ENCODE data around the gene BTBD16.

- no peak for TF ChIP-seq CTCF (IDR thresholded peaks at IDR 0.05)
- no peak for TF ChIP-seq POLR2A (IDR thresholded peaks at IDR 0.05)
- no peak for TF ChIP-seq EP300 (IDR thresholded peaks at IDR 0.05)
Measured at GRCh38 chr10:122329416-122329815, 58.3 kb downstream of the BTBD16 start.

Measured in stomach (tissue), 4 donors.